Measurements from ENCODE around the gene CALR3. TPM values are rescaled to one million over a fixed set of nuclear protein-coding genes. Genes with fewer than 3 reads are reported as not detected.

Gene CALR3
- total RNA-seq, 2 donors from 2014 or later: 0.91 to 10.1 TPM

GRCh38 chr19:16532440-16533234 lies 36.7 kb upstream of the CALR3 start:
- Histone ChIP-seq H3K9me3 (no peaks in the 10 kb centered on the region), H3K4me1 (replicated peaks) (no peaks in the 10 kb centered on the region), H3K27me3 (replicated peaks; ENCODE audit: insufficient read depth) (no peaks in the 10 kb centered on the region), H3K36me3 (peaks cover 45 to 61% of the 10 kb centered on the region in 2 donors), H3K4me3 (no peak overlapping the region), H3K27ac (no peak overlapping the region)
- TF ChIP-seq POLR2A (IDR thresholded peaks at IDR 0.05) (no peak), POLR2AphosphoS5 (IDR thresholded peaks at IDR 0.05) (no peak), CTCF (IDR thresholded peaks at IDR 0.05) (no peak)
- DNase-seq (ENCODE audit: low spot score): no peak
- intact Hi-C loops (cut with DNase I): no loop called here
- WGBS: 93% methylated on average over 47 of the region's 47 CpGs

- Histone ChIP-seq H3K27me3 (replicated peaks; ENCODE audit: insufficient read depth) (no peaks in the 10 kb centered on the region), H3K27ac (no peak overlapping the region), H3K36me3 (peaks cover 45 to 75% of the 10 kb centered on the region in 2 donors), H3K4me3 (no peak overlapping the region), H3K4me1 (replicated peaks) (no peaks in the 10 kb centered on the region), H3K9me3 (no peaks in the 10 kb centered on the region)
- WGBS: 97% methylated on average over 12 of the region's 12 CpGs
- intact Hi-C loops (cut with DNase I): no loop called here
- DNase-seq (ENCODE audit: low spot score): no peak
- TF ChIP-seq POLR2AphosphoS5 (IDR thresholded peaks at IDR 0.05) (no peak), CTCF (IDR thresholded peaks at IDR 0.05) (no peak), POLR2A (IDR thresholded peaks at IDR 0.05) (no peak)
Observed at GRCh38 chr19:16531380-16531669, 35.4 kb upstream of the CALR3 start.

GRCh38 chr19:16530540-16531379 lies 34.8 kb upstream of the CALR3 start:
- WGBS: 87% methylated on average over 43 of the region's 43 CpGs

GRCh38 chr19:16529466-16530144 lies 33.6 kb upstream of the CALR3 start:
- Histone ChIP-seq H3K9me3 (no peaks in the 10 kb centered on the region), H3K36me3 (peaks cover 45 to 80% of the 10 kb centered on the region in 2 donors), H3K27ac (no peak overlapping the region), H3K4me3 (no peak overlapping the region), H3K27me3 (replicated peaks; ENCODE audit: insufficient read depth) (no peaks in the 10 kb centered on the region), H3K4me1 (replicated peaks) (no peaks in the 10 kb centered on the region)
- no peak for TF ChIP-seq POLR2A (IDR thresholded peaks at IDR 0.05)
- no peak for TF ChIP-seq POLR2AphosphoS5 (IDR thresholded peaks at IDR 0.05)
- TF ChIP-seq CTCF (IDR thresholded peaks at IDR 0.05): no peak
- DNase-seq (ENCODE audit: low spot score): no peak
- intact Hi-C loops (cut with DNase I): no loop called here
- WGBS: 89% methylated on average over 25 of the region's 25 CpGs

More at GRCh38 chr19:16530540-16531379, 34.8 kb upstream of the CALR3 start:
- H3K4me1 ChIP-seq (replicated peaks): no peaks in the 10 kb centered on the region
- no peaks in the 10 kb centered on the region for H3K9me3 ChIP-seq
- TF ChIP-seq POLR2A (IDR thresholded peaks at IDR 0.05): no peak
- no peak for TF ChIP-seq POLR2AphosphoS5 (IDR thresholded peaks at IDR 0.05)
- TF ChIP-seq CTCF (IDR thresholded peaks at IDR 0.05): no peak
- H3K27me3 ChIP-seq (replicated peaks; ENCODE audit: insufficient read depth): no peaks in the 10 kb centered on the region
- H3K4me3 ChIP-seq: no peak overlapping the region
- intact Hi-C loops (cut with DNase I): no loop called here
- H3K27ac ChIP-seq: no peak overlapping the region
- DNase-seq (ENCODE audit: low spot score): no peak
- peaks cover 45 to 80% of the 10 kb centered on the region in 2 donors for H3K36me3 ChIP-seq
